Fibroblast of villous mesenchyme (primary cell): ENCODE measurements around the gene NUTF2. TPM values are rescaled to one million over a fixed set of nuclear protein-coding genes. Genes with fewer than 3 reads are reported as not detected.

ENCODE experiments used
- DNase-seq: peaks from one replicate; pipeline ENCODE4 v3.0.0-alpha.2; 2010; ENCODE audit warnings: low read depth
- H3K4me3 ChIP-seq: 2 replicates; pipeline ENCODE4 v1.5.1; 2011; ENCODE audit warnings: low read depth, mild to moderate bottlenecking, low read length
- total RNA-seq: library from RNA; depleted of rRNA; stranded (reverse); fragments of >200 nt; gene quantifications from 2 replicates; pipeline ENCODE4 v1.2.3, GENCODE V29; 2012
- TF ChIP-seq, protein P1 (sequence below): IDR thresholded peaks from 2 replicates; pipeline ENCODE4 v1.5.1; 2012; ENCODE audit warnings: low read depth, mild to moderate bottlenecking, low read length; ENCODE audit not compliant: insufficient read depth

NUTF2 gene
- total RNA-seq, 1 donor, result 342 TPM

DNA sequence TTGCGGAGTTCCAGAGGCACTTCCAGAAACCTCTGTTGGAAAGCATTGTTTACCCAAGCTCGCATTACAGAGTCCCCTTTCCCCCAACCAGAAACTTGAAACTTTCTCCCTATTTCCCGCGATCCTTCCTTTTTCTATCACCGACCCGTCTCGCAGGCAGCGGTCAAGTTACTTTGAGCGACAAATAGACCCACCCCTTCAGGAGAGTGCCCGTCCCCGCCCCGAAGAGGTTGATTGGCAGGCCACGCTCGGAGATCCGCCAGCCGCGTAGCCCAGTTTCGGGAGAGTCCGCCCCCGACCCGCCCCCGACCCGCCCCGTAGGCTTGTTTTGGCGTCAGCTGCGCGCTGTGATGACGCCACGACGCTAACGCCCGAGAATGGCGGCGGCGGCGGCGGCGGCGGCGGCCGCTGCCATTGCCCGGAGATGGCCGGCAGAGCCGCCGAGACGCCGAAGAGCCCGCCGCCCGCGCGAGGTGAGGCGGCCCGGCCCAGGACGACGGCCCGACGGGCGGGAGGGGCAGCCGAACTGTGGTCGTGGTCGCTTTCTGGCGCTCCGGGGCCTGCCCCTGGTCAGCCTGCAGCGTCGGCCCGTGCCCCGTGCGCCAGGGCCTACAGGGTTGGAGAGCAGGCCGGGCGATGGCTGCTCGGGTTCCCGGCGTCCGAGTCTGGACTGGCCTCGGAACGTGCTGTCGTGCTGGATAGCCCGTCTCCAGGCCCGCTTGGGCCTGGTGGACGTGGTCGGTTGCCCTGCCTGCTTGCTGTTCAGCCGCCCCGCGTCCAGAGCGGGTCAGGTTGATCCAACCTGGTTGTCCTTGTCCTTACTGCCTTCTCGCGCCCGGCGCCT lies 46.4 kb downstream of the NUTF2 start, which contains the start of gene PSKH1:
PSKH1 (plus strand) TSS at position 356 of the 844 bp plus-strand sequence. CDS start 15,496 bp downstream, outside the sequence.
- TF ChIP-seq, protein P1, sequence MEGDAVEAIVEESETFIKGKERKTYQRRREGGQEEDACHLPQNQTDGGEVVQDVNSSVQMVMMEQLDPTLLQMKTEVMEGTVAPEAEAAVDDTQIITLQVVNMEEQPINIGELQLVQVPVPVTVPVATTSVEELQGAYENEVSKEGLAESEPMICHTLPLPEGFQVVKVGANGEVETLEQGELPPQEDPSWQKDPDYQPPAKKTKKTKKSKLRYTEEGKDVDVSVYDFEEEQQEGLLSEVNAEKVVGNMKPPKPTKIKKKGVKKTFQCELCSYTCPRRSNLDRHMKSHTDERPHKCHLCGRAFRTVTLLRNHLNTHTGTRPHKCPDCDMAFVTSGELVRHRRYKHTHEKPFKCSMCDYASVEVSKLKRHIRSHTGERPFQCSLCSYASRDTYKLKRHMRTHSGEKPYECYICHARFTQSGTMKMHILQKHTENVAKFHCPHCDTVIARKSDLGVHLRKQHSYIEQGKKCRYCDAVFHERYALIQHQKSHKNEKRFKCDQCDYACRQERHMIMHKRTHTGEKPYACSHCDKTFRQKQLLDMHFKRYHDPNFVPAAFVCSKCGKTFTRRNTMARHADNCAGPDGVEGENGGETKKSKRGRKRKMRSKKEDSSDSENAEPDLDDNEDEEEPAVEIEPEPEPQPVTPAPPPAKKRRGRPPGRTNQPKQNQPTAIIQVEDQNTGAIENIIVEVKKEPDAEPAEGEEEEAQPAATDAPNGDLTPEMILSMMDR, result no peak
- DNase-seq, result peak; percentile 96
- peak within 1 kb of the TSS; percentile 68 for H3K4me3 ChIP-seq

DNA sequence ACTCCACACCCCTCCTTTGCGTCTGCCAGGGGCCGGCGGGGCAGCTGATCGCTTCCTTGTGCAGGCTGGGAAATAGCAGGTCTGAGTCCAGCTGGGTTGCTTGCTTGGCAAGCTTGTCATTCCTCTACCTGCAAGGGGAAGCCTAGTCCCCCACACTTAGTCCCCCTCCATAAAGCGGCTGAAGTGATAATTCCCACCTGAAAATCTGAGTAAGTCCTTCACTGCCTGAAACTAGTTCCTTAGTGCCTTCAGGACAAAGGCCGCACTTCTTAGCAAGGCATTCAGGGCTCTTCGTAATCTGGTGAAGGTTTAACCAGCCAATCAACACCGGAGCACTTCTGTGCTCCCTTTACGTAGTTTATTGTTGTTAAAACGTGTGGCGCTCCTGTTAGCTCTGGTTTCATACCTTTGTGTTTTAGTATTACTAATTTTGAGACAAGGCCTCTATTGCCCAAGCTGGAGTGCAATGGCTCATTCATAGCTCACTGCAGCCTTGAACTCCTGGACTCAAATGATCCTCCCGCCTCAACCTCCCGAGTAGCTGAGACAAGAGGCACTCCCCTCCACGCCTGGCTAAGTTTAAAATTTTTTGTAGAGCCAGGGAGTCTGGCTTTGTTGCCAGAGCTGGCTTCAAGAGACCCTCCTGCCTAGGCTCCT lies 47.1 kb downstream of the NUTF2 start:
- H3K4me3 ChIP-seq, result peak overlapping the region; percentile 68
- TF ChIP-seq, protein P1, result no peak
- peak; percentile 22 for DNase-seq

- no peak overlapping the region for H3K4me3 ChIP-seq
- DNase-seq, result peak; percentile 44
- TF ChIP-seq, protein P1, result no peak
These were observed 50.5 kb downstream of the NUTF2 start for GRCh38 chr16:67897231-67897630.

- H3K4me3 ChIP-seq, result no peak overlapping the region
- TF ChIP-seq, protein P1, result no peak
- DNase-seq, result no peak
These were observed 55.0 kb downstream of the NUTF2 start for GRCh38 chr16:67901734-67902133.

DNA sequence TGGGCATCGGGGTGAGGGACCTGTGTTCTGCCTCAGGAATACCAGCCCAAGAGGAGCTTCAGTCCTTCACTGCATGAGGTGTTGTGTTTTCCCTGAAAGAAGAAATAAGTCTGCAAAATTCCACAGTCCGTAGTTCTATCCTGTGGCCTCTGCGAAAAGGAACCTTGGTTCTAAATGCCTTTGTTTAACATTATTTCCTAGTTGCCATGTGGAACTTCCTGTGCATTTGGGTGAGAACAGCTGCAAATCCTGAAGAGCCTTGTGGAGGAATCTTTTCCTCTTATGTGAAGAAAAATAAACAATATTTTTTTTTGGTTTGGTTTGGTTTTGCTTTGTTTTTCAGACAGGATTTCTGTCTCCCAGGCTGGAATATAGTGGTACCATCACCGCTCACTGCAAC lies 56.1 kb downstream of the NUTF2 start:
- DNase-seq, result no peak
- no peak overlapping the region for H3K4me3 ChIP-seq
- TF ChIP-seq, protein P1, result no peak

DNA sequence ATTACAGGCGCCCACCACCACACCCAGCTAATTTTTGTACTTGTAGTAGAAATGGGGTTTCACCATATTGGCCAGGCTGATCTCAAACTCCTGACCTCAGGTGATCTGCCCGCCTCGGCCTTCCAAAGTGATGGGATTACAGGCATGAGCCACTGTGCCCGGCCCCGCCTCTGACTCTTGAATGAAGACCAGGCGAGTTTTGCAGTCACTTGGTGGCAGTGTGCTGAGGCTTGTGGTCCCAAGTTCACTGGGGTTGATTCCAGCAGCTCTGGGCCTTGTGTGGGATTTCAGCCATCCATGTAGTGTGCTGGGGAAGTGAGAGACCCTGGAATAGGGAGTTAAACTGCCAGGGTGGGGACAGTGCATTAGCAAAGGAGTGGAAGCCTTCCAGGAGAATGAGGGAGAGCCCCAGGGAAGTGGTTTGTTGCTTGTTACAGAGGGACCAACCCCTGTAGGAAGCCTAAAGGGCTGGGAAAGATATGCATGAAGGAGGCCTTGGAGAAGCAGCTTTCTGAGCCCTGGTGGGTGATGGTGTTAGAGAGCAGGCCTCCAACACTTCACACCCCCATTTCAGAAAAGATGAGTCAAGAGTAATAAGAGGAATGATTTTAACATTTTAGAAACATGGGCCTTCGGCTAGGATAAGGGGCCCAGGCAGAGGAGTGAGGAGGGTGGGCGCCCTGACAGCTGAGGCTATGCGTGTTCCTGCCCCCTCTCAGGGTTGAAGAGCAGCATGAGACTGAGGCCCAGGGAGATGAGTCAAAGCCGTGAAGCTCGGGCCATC lies 60.9 kb downstream of the NUTF2 start:
- TF ChIP-seq, protein P1, result no peak
- no peak overlapping the region for H3K4me3 ChIP-seq
- no peak for DNase-seq
